WTC11 (cell line): ENCODE data around the gene REEP3. TPM values are rescaled to one million over a fixed set of nuclear protein-coding genes. Genes with fewer than 3 reads are reported as not detected.
A peak's percentile ranks its signal among the peaks of the same experiment; 100 is the strongest.

Experiments
- ATAC-seq: fragments of 200-7000 bp; cut with Tn5 transposase; 2 replicates; pipeline ENCODE4 v1.10.0; 2021; ENCODE audit warnings: mild to moderate bottlenecking, moderate library complexity
- CTCF ChIA-PET: fragments of 300-600 bp; sonication (Branson Sonifier 250); formaldehyde crosslinking; loops from one replicate; lab custom pipeline; 2021; ENCODE audit warnings: antibody characterized with exemption; lab: Charles Lee
- POLR2A ChIA-PET: fragments of 350-600 bp; sonication (Branson Sonifier 250); formaldehyde crosslinking; loops from one replicate; lab custom pipeline; 2021; ENCODE audit warnings: antibody characterized with exemption; lab: Charles Lee
- DNase-seq: peaks from one replicate; pipeline ENCODE4 v3.0.0; 2021; ENCODE audit warnings: low spot score
- H3K27ac Mint-ChIP-seq: 2 replicates; pipeline ENCODE4 v1.8.0; 2021; ENCODE audit warnings: mixed read lengths
- H3K27me3 Mint-ChIP-seq: 2 replicates; pipeline ENCODE4 v1.8.0; 2021; ENCODE audit warnings: low read depth, mild to moderate bottlenecking, moderate library complexity, mixed read lengths
- H3K36me3 Mint-ChIP-seq: 2 replicates; pipeline ENCODE4 v1.8.0; 2021; ENCODE audit warnings: mixed read lengths
- H3K4me1 Mint-ChIP-seq: 2 replicates; pipeline ENCODE4 v1.8.0; 2022; ENCODE audit warnings: mixed read lengths
- H3K4me3 Mint-ChIP-seq: 2 replicates; pipeline ENCODE4 v1.8.0; 2021; ENCODE audit warnings: mild to moderate bottlenecking, moderate library complexity, mixed read lengths
- H3K9me3 Mint-ChIP-seq: 2 replicates; pipeline ENCODE4 v1.8.0; 2021; ENCODE audit warnings: mixed read lengths
- CTCF ChIP-seq: fragments of 200-600 bp; IDR thresholded peaks from 2 replicates; pipeline ENCODE4 v1.8.0; 2022; ENCODE audit warnings: antibody characterized with exemption
- EMX1 ChIP-seq: fragments of 250-450 bp; sonication (Bioruptor Pico); IDR thresholded peaks from 2 replicates; pipeline ENCODE4 v1.8.0; 2021; ENCODE audit warnings: mild to moderate bottlenecking
- GTF2I ChIP-seq: fragments of 250-450 bp; sonication (Bioruptor Pico); conservative IDR thresholded peaks from 2 replicates; pipeline ENCODE4 v1.4.0; 2021; ENCODE audit warnings: mild to moderate bottlenecking
- JUN ChIP-seq: sonication (generic); formaldehyde crosslinking; IDR thresholded peaks from 2 replicates; pipeline ENCODE4 v1.8.0; 2023; ENCODE audit warnings: mild to moderate bottlenecking, missing genetic modification reagents
- OVOL2 ChIP-seq: fragments of 250-450 bp; sonication (Bioruptor Pico); IDR thresholded peaks from 2 replicates; pipeline ENCODE4 v1.9.0; 2021; ENCODE audit warnings: mild to moderate bottlenecking, borderline replicate concordance
- ZNF232 ChIP-seq: sonication (generic); formaldehyde crosslinking; IDR thresholded peaks from 2 replicates; pipeline ENCODE4 v1.8.0; 2022; ENCODE audit warnings: mild to moderate bottlenecking, missing genetic modification reagents
- ZNF396 ChIP-seq: fragments of 250-450 bp; sonication (Bioruptor Pico); IDR thresholded peaks from 2 replicates; pipeline ENCODE4 v1.8.0; 2021; ENCODE audit warnings: mild to moderate bottlenecking, moderate library complexity, borderline replicate concordance
- ZNF416 ChIP-seq: fragments of 250-450 bp; sonication (Bioruptor Pico); IDR thresholded peaks from 2 replicates; pipeline ENCODE4 v1.9.0; 2021; ENCODE audit warnings: mild to moderate bottlenecking, inconsistent platforms
- ZNF671 ChIP-seq: fragments of 250-450 bp; sonication (Bioruptor Pico); IDR thresholded peaks from 2 replicates; pipeline ENCODE4 v1.8.0; 2021; ENCODE audit warnings: mild to moderate bottlenecking
- total RNA-seq: library from RNA; stranded (reverse); gene quantifications from 3 replicates; pipeline ENCODE4 v1.2.3, GENCODE V29; 2021
- TF ChIP-seq, protein P1 (sequence below): sonication (generic); formaldehyde crosslinking; IDR thresholded peaks from 2 replicates; pipeline ENCODE4 v1.8.0; 2022; ENCODE audit warnings: mild to moderate bottlenecking, missing genetic modification reagents
- TF ChIP-seq, protein P2 (sequence below): sonication (generic); formaldehyde crosslinking; IDR thresholded peaks from 2 replicates; pipeline ENCODE4 v1.8.1; 2023; ENCODE audit warnings: mild to moderate bottlenecking, missing genetic modification reagents
- TF ChIP-seq, protein P3 (sequence below): sonication (generic); formaldehyde crosslinking; IDR thresholded peaks from 2 replicates; pipeline ENCODE4 v1.8.0; 2022; ENCODE audit warnings: mild to moderate bottlenecking, missing genetic modification reagents
- TF ChIP-seq, protein P4 (sequence below): sonication (generic); formaldehyde crosslinking; conservative IDR thresholded peaks from 2 replicates; pipeline ENCODE4 v1.8.1; 2023; ENCODE audit warnings: mild to moderate bottlenecking, low read depth, missing genetic modification reagents, moderate library complexity
- TF ChIP-seq, protein P5 (sequence below): fragments of 250-450 bp; sonication (Bioruptor Pico); IDR thresholded peaks from 2 replicates; pipeline ENCODE4 v1.9.0; 2021; ENCODE audit warnings: moderate library complexity, mild to moderate bottlenecking, inconsistent platforms, borderline replicate concordance

The REEP3 gene
- total RNA-seq, 1 experiment from 2014 or later: 18.5 TPM

- no peaks in the 10 kb centered on the region for H3K9me3 Mint-ChIP-seq
- ChIA-PET CTCF (no interaction called here), POLR2A (no interaction called here)
- no peaks in the 10 kb centered on the region for H3K27me3 Mint-ChIP-seq
- no peaks in the 10 kb centered on the region for H3K36me3 Mint-ChIP-seq
- DNase-seq: no peak
- H3K4me3 Mint-ChIP-seq: no peak overlapping the region
- peaks cover 15% of the 10 kb centered on the region for H3K4me1 Mint-ChIP-seq
- H3K27ac Mint-ChIP-seq: no peak overlapping the region
- TF ChIP-seq ZNF671 (no peak), ZNF396 (CRISPR knock-in tag) (no peak), JUN (CRISPR knock-in tag) (no peak), CTCF (no peak), OVOL2 (CRISPR knock-in tag) (no peak), EMX1 (CRISPR knock-in tag) (no peak)
- TF ChIP-seq, protein P1, sequence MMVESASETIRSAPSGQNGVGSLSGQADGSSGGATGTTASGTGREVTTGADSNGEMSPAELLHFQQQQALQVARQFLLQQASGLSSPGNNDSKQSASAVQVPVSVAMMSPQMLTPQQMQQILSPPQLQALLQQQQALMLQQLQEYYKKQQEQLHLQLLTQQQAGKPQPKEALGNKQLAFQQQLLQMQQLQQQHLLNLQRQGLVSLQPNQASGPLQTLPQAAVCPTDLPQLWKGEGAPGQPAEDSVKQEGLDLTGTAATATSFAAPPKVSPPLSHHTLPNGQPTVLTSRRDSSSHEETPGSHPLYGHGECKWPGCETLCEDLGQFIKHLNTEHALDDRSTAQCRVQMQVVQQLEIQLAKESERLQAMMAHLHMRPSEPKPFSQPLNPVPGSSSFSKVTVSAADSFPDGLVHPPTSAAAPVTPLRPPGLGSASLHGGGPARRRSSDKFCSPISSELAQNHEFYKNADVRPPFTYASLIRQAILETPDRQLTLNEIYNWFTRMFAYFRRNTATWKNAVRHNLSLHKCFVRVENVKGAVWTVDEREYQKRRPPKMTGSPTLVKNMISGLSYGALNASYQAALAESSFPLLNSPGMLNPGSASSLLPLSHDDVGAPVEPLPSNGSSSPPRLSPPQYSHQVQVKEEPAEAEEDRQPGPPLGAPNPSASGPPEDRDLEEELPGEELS (CRISPR knock-in tag): no peak
- TF ChIP-seq, all 79 proteins: peak for 0
- no peak for ATAC-seq
Measured at GRCh38 chr10:63587191-63587590, 66.0 kb downstream of the REEP3 start.

- 0 out of 2 replicates have a peak, but pooled peaks cover 1% of the 10 kb centered on the region for H3K36me3 Mint-ChIP-seq
- CTCF ChIA-PET: interaction anchor here (1.6 kb wide), 1 partner anchor 132 kb away, joined by 6 read pairs; no protein-coding TSS in a partner anchor
- no peak overlapping the region for H3K4me3 Mint-ChIP-seq
- POLR2A ChIA-PET: interaction anchor here (0.5 kb wide), 1 partner anchor 310 kb away, joined by 7 read pairs; no protein-coding TSS in a partner anchor
- no peak for TF ChIP-seq ZNF396 (CRISPR knock-in tag)
- TF ChIP-seq, protein P2, sequence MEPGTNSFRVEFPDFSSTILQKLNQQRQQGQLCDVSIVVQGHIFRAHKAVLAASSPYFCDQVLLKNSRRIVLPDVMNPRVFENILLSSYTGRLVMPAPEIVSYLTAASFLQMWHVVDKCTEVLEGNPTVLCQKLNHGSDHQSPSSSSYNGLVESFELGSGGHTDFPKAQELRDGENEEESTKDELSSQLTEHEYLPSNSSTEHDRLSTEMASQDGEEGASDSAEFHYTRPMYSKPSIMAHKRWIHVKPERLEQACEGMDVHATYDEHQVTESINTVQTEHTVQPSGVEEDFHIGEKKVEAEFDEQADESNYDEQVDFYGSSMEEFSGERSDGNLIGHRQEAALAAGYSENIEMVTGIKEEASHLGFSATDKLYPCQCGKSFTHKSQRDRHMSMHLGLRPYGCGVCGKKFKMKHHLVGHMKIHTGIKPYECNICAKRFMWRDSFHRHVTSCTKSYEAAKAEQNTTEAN: no peak
- ATAC-seq (peak; percentile 63), DNase-seq (no peak)
- H3K4me1 Mint-ChIP-seq: peaks cover 11% of the 10 kb centered on the region
- peaks cover 2% of the 10 kb centered on the region for H3K9me3 Mint-ChIP-seq
- H3K27me3 Mint-ChIP-seq: no peaks in the 10 kb centered on the region
- no peak overlapping the region for H3K27ac Mint-ChIP-seq
Measured at GRCh38 chr10:63588436-63589167, 67.4 kb downstream of the REEP3 start.

GRCh38 chr10:63591600-63592379 lies 70.6 kb downstream of the REEP3 start:
- 0 out of 2 replicates have a peak, but pooled peaks have one; percentile 22 for ATAC-seq
- ChIA-PET POLR2A (no interaction called here), CTCF (no interaction called here)
- Mint-ChIP-seq H3K36me3 (peaks cover 7% of the 10 kb centered on the region), H3K4me1 (peaks cover 7% of the 10 kb centered on the region), H3K4me3 (no peak overlapping the region), H3K27me3 (no peaks in the 10 kb centered on the region), H3K9me3 (peaks cover 3% of the 10 kb centered on the region), H3K27ac (peak overlapping the region; percentile 16; the same call in 1 of the 2 replicates)
- DNase-seq: no peak
- TF ChIP-seq GTF2I (CRISPR knock-in tag): no peak
- no peak for TF ChIP-seq ZNF416 (CRISPR knock-in tag)
- TF ChIP-seq, protein P3, sequence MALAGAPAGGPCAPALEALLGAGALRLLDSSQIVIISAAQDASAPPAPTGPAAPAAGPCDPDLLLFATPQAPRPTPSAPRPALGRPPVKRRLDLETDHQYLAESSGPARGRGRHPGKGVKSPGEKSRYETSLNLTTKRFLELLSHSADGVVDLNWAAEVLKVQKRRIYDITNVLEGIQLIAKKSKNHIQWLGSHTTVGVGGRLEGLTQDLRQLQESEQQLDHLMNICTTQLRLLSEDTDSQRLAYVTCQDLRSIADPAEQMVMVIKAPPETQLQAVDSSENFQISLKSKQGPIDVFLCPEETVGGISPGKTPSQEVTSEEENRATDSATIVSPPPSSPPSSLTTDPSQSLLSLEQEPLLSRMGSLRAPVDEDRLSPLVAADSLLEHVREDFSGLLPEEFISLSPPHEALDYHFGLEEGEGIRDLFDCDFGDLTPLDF: no peak
- TF ChIP-seq ZNF232: no peak
- TF ChIP-seq, protein P4, sequence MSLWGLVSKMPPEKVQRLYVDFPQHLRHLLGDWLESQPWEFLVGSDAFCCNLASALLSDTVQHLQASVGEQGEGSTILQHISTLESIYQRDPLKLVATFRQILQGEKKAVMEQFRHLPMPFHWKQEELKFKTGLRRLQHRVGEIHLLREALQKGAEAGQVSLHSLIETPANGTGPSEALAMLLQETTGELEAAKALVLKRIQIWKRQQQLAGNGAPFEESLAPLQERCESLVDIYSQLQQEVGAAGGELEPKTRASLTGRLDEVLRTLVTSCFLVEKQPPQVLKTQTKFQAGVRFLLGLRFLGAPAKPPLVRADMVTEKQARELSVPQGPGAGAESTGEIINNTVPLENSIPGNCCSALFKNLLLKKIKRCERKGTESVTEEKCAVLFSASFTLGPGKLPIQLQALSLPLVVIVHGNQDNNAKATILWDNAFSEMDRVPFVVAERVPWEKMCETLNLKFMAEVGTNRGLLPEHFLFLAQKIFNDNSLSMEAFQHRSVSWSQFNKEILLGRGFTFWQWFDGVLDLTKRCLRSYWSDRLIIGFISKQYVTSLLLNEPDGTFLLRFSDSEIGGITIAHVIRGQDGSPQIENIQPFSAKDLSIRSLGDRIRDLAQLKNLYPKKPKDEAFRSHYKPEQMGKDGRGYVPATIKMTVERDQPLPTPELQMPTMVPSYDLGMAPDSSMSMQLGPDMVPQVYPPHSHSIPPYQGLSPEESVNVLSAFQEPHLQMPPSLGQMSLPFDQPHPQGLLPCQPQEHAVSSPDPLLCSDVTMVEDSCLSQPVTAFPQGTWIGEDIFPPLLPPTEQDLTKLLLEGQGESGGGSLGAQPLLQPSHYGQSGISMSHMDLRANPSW (CRISPR knock-in tag): no peak
- TF ChIP-seq, protein P5, sequence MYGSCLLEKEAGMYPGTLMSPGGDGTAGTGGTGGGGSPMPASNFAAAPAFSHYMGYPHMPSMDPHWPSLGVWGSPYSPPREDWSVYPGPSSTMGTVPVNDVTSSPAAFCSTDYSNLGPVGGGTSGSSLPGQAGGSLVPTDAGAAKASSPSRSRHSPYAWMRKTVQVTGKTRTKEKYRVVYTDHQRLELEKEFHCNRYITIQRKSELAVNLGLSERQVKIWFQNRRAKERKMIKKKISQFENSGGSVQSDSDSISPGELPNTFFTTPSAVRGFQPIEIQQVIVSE: no peak
